ENCODE measurements around the gene GTPBP2. TPM values are rescaled to one million over a fixed set of nuclear protein-coding genes. Genes with fewer than 3 reads are reported as not detected.

Gene GTPBP2
- total RNA-seq, 1 donor from 2014 or later = 76.6 TPM

GRCh38 chr6:43674921-43675320, 45.9 kb upstream of the GTPBP2 start:
- Mint-ChIP-seq H3K4me3 (ENCODE audit: unreplicated experiment) (peak overlapping the region; percentile 47), H3K4me1 (ENCODE audit: unreplicated experiment) (no peaks in the 10 kb centered on the region), H3K27me3 (ENCODE audit: unreplicated experiment) (peaks cover 7% of the 10 kb centered on the region), H3K9me3 (ENCODE audit: unreplicated experiment) (no peaks in the 10 kb centered on the region), H3K36me3 (ENCODE audit: low read depth, unreplicated experiment) (peaks cover 26% of the 10 kb centered on the region), H3K27ac (ENCODE audit: unreplicated experiment) (no peak overlapping the region)
- DNase-seq (ENCODE audit: low spot score) = no peak
- TF ChIP-seq, protein P1, sequence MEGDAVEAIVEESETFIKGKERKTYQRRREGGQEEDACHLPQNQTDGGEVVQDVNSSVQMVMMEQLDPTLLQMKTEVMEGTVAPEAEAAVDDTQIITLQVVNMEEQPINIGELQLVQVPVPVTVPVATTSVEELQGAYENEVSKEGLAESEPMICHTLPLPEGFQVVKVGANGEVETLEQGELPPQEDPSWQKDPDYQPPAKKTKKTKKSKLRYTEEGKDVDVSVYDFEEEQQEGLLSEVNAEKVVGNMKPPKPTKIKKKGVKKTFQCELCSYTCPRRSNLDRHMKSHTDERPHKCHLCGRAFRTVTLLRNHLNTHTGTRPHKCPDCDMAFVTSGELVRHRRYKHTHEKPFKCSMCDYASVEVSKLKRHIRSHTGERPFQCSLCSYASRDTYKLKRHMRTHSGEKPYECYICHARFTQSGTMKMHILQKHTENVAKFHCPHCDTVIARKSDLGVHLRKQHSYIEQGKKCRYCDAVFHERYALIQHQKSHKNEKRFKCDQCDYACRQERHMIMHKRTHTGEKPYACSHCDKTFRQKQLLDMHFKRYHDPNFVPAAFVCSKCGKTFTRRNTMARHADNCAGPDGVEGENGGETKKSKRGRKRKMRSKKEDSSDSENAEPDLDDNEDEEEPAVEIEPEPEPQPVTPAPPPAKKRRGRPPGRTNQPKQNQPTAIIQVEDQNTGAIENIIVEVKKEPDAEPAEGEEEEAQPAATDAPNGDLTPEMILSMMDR (IDR thresholded peaks at IDR 0.05; ENCODE audit: unreplicated experiment) = no peak

DNA sequence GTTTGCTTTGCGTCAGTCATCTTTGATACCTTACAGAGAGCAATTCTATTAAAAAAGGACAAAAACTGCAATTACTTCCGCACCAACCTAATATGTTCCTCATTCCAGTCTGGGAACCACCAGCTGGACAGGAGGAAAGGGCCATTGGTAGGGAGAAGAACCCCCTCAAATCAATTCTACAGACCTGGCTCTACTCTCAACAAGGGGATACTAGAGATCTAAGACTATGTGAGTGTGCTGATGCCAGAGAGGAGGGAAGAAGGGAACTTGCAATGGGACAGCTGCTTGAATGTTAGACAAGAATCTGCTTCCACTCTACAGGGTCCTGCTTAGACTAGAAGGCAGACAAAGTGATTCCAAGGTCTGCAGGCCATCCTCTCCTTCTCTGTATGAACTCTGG, 45.2 kb upstream of the GTPBP2 start:
- Mint-ChIP-seq H3K4me3 (ENCODE audit: unreplicated experiment) (peak overlapping the region; percentile 47), H3K27me3 (ENCODE audit: unreplicated experiment) (peaks cover 7% of the 10 kb centered on the region), H3K4me1 (ENCODE audit: unreplicated experiment) (no peaks in the 10 kb centered on the region), H3K27ac (ENCODE audit: unreplicated experiment) (no peak overlapping the region), H3K9me3 (ENCODE audit: unreplicated experiment) (no peaks in the 10 kb centered on the region), H3K36me3 (ENCODE audit: low read depth, unreplicated experiment) (peaks cover 26% of the 10 kb centered on the region)
- TF ChIP-seq, protein P1 (IDR thresholded peaks at IDR 0.05; ENCODE audit: unreplicated experiment) = no peak
- no peak for DNase-seq (ENCODE audit: low spot score)

GRCh38 chr6:43673444-43674084, 44.5 kb upstream of the GTPBP2 start:
- H3K27ac Mint-ChIP-seq (ENCODE audit: unreplicated experiment) = no peak overlapping the region
- peaks cover 7% of the 10 kb centered on the region for H3K27me3 Mint-ChIP-seq (ENCODE audit: unreplicated experiment)
- TF ChIP-seq, protein P1 (IDR thresholded peaks at IDR 0.05; ENCODE audit: unreplicated experiment) = no peak
- no peak overlapping the region for H3K4me3 Mint-ChIP-seq (ENCODE audit: unreplicated experiment)
- peaks cover under 1% of the 10 kb centered on the region for H3K4me1 Mint-ChIP-seq (ENCODE audit: unreplicated experiment)
- H3K36me3 Mint-ChIP-seq (ENCODE audit: low read depth, unreplicated experiment) = peaks cover 24% of the 10 kb centered on the region
- no peak for DNase-seq (ENCODE audit: low spot score)
- H3K9me3 Mint-ChIP-seq (ENCODE audit: unreplicated experiment) = no peaks in the 10 kb centered on the region

GRCh38 chr6:43671801-43672690, 43.0 kb upstream of the GTPBP2 start:
- Mint-ChIP-seq H3K4me3 (ENCODE audit: unreplicated experiment) (no peak overlapping the region), H3K9me3 (ENCODE audit: unreplicated experiment) (no peaks in the 10 kb centered on the region), H3K4me1 (ENCODE audit: unreplicated experiment) (peaks cover 7% of the 10 kb centered on the region), H3K27ac (ENCODE audit: unreplicated experiment) (no peak overlapping the region), H3K27me3 (ENCODE audit: unreplicated experiment) (peaks cover 7% of the 10 kb centered on the region), H3K36me3 (ENCODE audit: low read depth, unreplicated experiment) (peaks cover 14% of the 10 kb centered on the region)
- TF ChIP-seq, protein P1 (IDR thresholded peaks at IDR 0.05; ENCODE audit: unreplicated experiment) = no peak
- no peak for DNase-seq (ENCODE audit: low spot score)
